ENCODE data around the gene NPRL2.
A peak's percentile ranks its signal among the peaks of the same experiment; 100 is the strongest.

The NPRL2 gene

DNA sequence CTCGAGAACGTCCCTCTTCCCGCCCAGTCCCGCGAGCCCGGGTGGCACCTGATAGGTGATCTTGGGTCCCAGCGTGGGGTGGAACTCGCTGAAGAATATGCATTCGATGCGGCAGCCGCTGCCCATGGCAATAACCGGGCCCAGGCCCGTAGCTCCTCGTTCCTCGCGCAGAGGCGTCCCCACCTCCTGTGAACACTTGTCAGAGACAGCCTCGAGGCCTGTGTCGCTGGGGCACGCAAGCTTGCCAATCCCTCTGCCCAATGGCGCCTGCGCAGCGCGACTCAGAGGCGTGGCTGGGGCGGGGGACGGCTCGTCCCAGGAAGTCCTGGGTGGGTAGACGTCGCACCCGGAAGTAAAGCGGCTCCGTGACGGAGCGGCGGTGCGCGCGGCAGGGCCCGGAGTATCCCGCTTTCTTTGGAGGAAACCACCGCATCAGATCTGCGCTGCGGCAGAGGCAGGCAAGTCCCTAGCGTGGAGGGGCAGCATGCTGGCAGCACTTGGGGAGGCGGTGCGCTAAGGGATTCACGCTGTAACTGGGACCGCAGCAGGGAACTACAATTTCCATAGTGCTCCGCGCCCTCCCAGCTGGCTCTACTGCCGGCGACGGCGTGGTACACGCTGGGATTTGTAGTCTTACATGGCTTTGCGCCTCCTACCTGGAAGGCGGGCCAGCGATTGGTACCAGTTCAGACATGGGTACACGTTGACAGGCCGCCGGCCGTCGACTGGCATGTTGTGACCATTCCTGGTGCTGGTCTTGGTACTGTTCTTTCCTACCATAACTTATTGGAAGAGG is at the start of gene NPRL2, which contains the start of gene CYB561D2:
TSS of gene NPRL2 (minus strand) at position 249 of the 796 bp plus-strand sequence. CDS start at position 126, 123 bp downstream.
TSS of gene CYB561D2 (plus strand) at position 336 of the 796 bp plus-strand sequence. CDS start 572 bp downstream, outside the sequence.
- peak; percentile 99 for DNase-seq (ENCODE audit: low read depth)

DNA sequence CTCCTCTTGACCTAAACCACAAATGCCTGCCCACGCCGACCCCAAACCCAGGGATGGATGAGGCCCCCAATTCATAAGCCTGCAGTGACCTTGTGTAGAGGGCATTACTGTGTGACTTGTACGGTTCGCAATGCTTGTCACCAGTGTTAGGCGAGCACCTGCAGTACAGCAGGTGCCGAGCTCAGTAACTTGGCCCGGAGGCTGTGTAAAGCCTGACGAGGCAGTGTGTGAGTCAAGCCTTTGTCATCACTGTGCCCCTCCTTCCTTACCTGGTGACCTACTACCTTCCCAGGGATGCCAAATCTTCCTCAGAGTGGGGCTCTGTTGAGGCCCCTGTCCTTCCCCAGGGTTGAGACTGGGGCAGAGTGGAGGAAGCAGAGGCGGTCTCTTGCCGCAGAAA is 45.9 kb upstream of the NPRL2 start:
- DNase-seq (ENCODE audit: low read depth), result no peak

DNA sequence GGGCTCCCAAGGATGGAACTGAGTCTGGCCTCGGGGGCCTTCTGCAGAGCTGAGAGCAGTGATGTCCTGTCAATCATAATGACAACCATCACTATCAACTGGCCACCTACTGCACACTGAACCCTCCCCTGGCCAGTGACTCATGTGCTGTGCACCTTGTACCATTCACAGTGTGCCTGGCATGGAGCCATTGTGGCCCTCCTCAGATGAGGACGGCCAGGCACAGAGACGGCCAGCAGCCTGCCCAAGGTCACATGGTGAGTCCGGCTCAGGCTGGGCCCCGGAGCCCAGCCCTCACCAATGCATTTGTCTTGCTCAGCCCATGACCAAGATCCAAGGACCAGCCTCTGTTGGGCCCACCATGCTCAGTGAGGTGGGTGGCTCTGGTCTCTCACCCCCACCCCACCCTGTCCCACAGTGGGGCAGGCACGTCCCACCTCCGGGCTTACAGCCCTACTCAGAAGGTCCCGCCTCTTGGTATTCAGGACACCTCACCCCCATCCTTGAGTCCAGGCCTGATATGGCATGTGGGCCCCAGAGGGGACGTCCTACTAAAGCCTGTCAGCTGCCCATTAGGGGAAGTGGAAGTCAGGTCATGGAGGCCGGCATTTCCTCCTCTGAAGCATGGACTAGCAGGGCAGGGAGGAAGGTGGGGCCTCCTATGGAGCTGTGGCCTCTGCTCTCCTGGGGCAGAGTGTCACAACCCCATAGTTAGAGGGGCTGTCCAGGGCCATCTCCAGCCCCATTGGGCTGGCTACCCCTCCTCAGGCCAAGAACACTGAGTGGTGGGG is 44.7 kb upstream of the NPRL2 start:
- no peak for DNase-seq (ENCODE audit: low read depth)

DNA sequence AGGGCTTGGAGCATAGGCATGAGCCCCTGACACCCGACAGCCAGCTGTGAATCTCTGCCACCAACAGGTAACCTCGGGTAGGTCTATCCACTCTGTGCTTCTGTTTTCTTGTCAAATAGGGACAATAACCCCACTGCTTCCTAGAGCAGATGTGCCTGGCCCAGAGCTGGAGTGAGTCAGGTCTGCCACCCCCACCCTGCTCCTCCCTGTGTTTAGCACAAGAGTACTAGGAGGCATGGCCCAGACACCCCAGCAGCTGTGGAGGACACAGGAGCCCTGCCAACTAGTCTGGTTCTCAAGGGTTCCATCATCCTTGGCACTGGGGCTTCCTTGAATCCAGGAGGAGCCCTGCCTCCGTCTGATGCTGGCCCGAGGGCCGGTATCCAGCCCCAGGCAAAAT is 42.5 kb upstream of the NPRL2 start:
- no peak for DNase-seq (ENCODE audit: low read depth)

DNA sequence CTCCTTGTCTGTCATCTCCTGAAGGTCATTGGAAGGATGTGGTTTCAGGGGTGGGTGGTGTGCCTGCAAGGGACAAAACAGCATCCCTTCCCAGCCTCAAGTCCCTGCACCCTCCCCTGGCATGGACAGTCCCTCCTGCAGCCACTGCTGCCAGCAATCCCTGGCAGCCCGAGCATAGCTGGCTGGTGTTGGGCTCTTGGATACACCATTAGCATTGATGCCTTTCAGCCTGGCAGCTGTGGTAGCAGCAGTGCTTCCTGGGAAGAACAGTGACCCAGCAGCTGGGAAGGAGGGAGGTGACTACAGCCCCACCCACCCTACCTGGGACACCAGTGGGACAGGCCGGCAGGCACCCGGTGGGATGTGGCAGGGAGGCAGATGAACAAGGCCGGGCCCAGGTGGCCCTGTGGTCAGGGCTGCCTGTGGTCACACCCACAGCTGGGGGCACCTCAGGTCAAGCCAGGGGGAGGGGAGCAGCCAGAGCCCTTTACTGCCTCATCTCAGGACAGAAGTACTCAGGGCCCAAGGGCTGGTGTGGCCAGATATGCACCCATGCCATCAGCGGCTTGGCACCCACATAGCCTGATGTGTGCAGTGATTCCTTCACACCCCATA is 41.6 kb upstream of the NPRL2 start:
- no peak for DNase-seq (ENCODE audit: low read depth)

DNA sequence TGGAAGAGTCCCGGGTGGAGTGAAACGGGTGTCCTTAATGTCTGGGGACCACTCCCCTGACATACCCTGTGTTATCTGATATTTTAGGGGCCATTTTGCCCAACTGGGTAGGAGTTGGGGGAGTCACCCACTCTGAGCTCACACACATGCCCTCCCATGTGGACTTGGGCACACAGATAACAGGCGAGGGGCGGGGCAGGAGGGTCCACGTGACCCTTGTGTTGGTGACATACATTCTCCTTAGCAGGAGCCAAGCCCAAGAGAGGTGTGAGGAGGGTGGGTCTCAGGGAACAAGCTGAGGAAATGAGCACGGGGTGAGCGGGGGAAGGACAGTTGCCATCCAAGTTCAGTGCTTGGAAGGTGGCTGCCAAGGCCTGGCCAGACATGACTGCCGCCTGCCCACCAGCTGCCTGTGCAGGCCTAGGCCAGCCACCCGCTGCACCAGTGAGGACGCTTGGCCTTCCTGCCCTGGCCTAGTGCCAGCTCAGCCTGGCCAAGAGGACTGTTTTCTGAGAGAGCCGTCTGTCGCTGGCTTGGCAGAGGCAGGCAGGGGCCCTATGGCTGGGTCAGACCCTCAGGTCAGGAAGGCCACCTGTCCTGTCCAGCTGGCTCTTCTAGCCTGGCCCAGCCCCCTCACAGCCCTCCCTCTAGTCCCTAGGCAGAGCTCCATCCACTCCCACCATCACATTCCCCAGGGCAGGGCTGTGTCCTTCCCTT is 40.1 kb upstream of the NPRL2 start:
- no peak for DNase-seq (ENCODE audit: low read depth)

DNA sequence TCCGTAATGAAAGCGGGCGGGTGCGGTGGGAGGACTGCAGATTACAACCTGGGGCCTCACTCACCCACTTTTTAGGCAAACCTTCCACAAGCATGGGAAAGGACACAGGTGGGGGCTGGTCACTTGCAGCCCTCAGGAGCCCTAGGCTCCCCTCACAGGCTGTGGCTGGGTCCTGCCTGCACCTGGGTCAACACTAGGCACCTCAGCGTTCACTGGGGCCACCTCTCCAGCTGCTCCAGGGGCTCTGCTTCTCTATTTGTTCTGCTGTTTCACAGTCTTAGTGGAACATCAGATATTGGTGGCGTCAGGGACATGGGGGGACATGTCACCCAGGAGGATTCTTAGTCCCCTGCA is 38.8 kb upstream of the NPRL2 start:
- DNase-seq (ENCODE audit: low read depth), result no peak

DNA sequence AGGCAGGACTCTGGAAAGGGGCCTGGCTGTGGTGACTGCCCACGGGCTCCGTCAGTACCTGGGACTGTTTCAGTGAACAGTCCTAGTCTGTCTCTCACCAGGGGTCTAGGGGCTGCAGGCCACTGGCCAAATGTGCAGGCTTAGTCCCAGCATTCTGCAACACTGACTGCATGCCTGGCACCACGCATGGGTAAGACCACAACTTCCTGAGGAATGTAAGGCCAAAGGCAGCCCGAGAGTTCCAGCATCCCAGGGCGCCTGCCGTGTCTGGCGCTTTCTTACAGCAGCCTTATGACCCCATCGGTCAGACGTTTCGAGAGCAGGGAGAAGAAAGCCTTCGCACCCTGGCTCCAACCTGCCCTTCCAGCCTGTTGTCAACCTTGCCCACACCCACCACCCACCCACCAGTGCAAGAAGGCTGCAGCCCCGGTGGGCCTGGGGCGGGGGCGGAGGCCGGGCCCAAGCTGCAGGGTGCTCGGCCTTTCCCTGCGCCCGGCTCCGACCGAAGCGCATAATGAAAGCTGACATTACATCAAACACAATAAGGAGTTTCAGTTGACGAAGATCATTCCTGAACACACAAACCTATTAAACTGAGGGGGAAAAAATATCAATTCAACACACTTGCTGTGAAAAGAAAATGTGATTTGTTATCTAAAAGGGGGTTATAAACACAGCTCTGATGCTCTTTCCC is 38.3 kb upstream of the NPRL2 start:
- no peak for DNase-seq (ENCODE audit: low read depth)

DNA sequence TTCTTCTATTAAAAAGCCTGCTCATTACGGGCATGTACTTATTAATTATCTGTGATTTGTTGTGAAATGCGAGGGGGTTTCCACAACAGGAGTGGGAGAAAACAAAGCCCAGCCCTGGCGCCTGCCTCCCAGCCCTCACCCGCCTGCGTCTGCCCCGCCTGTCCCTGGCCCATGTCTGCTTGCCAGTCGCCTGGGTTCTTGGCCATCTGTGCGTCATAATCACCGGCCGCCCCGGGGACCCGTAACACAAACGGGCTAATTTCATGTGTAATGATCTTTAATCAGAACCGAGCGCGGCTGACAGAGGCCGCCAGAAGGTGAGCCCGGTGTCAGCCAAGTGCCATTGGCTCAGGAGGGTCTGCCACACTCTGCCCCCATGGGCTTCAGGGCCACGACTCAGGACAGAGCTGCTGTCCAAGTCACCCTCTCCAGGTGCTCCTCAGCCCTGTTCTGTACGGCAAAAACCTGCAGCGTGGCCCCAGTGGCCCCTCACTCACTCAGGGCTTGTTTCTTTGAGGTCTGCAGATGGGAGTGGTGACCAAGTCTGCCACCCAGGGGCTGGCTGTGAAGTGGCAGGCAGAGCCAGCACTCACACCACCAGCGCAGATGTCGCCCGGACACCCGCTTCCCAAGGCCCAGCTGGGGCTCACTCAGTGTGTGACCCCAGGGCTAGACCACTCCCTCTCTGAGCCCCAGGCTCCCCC is 37.6 kb upstream of the NPRL2 start:
- DNase-seq (ENCODE audit: low read depth), result no peak

DNA sequence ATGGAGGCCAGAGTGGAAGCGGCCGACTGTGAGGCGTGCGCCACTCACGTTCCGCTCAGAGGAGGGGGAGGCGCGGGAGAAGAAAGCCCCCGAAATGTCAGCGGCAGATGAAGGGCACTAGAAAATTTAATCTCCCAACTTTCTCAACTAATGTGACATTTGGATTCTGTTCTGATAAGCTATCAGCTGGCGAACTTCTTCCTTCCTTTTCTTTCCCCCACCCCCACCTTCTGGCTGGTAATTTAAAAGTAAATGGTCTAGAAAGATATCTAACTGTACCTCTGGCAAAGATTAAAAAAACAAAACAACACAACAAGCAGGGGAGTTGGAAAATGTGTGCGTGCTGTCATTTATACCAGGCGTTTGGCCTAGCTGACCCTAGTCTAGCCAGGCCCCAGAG is 35.2 kb upstream of the NPRL2 start:
- DNase-seq (ENCODE audit: low read depth), result no peak

DNA sequence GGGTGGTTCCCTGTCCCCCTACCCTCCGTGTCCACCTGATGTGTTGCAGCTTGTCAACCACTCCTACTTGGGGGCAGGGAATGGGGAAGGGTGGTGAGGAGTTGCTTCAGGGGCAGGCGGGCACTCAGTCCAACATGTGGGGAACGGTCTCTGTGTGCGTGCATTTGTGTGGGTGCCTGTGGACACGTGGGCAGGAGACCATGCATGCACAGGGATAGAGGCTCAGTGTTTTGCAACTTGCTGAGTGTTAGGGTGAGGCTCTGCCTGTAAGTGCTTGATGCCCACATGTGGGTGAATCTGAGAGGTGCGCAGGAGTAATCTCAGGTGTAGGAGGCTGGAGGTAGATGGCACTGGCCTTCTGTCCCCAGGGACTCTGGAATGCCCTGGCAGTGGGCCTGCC is 33.2 kb upstream of the NPRL2 start:
- DNase-seq (ENCODE audit: low read depth), result no peak

DNA sequence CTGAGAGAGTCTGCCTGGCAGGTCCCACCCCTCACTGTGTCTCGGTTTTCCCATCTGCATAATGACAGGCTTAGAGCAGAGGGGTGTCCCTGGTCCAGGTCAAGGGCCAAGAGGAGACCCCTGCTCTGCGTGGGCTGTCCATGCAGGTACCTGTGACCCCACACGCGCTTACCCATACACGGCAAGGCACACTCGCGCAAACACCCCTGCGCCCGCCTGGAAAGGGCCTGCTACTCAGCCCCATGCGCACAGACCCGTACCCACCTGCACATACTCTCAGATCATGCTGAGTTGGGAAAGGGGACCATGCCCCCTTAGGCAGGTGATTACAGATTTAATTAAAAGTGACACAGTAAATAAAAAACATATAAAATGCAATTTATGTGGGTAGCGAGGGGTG is 32.1 kb upstream of the NPRL2 start:
- no peak for DNase-seq (ENCODE audit: low read depth)

DNA sequence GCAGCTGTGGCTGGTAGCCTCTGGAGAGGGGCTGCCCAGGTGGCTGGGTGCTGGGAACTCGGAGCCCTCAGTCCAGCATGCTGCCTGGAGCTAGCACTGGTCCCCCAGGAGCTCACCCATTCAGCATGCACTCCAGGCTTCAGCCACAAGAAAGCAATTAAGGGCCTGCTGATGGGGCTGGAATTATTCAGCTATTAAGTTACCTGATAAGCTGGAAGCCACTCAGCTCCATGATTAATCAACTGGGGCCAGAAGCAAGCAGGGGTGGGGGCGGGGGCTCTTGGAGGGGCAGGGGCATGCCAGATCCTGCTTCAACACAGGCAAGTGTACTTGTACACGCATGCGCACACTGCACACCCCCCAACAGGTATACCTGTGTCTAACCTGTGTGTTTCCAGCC is 30.8 kb upstream of the NPRL2 start:
- no peak for DNase-seq (ENCODE audit: low read depth)

DNA sequence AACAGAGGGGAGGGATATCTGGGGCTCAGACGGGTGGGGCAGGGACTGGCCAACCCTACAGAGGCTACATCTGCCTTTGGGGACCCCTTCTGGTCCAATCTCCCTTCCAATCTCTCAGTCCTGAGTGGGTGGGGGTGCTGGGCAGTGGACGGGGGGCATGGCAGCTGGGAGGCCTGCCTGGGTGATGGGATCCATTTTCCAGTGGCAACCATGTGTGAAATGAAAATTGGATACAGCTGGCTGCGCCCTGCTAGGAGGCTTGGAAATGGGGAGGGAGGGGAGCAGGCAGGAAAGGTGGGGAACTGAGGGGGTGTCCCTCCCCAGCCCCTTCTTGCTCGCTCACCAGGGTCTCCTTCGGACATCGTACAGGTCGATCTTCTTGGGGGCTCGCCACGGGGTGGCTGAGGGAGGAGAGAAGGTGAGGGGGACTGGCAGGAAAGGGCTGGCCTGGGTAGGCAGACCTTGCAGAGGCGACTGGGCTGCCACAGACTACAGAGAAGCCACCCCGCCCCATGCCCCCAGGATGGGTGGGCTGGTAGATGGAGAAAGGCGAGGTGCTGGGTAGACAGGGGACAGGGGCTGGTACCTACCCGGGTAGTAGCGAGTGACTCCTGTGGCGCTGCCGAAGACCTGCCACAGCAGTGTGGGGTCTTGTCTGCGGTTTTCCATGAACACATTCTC is 30.0 kb upstream of the NPRL2 start:
- no peak for DNase-seq (ENCODE audit: low read depth)

DNA sequence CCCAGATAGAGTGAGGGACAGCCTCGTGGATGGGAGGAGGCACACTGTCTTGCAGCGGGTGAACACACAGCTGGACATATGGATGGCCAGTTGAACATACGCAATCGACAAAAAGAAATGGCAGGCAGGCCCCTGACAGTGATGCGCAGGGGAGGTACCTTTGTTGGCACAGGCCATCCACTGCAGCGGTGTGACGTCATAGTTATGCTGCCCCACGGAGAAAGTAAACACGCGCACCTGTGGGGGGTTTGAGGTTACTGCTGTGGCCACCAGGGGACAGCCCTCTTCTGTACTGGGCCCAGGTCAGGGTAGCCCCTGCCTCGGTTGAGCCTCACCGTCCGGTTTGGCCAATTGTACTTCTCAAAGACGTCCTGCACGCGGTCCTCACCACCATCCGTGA is 28.2 kb upstream of the NPRL2 start:
- DNase-seq (ENCODE audit: low read depth), result no peak

DNA sequence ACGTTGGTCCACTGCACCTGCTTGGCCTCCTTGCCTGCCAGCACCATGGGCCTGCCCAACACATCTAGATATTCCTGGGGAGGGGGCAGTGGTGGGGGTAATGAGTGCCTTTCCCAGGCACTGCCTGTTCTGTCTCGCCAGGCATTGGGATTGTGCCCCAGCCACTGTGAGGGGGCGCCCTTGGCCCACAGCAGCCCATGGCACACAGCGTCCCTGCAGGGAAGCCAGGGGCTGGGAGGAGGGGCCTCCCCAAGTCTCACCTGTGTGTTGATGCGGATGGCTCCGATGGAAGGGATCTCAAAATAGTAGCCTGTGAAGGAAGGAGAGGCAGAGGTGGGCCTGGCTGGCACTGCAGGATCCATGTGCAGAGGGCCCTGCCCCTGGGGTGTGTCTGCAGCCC is 27.4 kb upstream of the NPRL2 start:
- DNase-seq (ENCODE audit: low read depth), result no peak

DNA sequence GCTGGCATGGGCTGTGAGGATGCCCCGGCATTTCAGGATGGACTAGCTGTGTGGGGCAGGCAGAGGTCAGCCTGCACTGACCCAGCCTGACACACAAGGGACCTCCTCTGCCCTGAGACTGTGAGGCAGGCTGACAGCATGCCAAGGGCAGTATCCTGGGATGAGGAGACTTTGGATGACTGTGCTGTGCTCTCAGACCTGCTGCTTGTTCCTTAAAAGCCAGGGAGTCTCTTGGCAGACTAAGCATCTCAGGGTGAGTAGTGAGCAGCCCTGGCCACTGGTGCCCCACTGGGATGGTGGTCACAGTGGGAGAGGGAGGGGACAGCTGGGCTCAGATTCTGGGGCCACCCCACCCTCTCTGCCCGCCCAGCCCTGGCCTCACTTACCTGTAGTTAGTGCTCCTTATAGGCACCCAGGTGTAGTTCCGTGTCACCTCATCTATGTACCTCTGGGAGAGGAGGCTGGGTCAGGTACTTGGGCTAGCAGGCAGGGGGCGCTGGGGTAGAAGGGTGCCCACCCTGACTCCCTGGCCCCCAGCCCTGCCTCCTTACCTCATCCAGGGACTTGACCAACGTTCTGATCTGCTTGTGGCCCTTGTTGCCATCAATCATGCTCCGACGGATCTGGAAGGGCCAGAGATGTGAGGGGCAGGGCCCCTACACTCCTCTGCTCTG is 24.8 kb upstream of the NPRL2 start:
- DNase-seq (ENCODE audit: low read depth), result no peak

DNA sequence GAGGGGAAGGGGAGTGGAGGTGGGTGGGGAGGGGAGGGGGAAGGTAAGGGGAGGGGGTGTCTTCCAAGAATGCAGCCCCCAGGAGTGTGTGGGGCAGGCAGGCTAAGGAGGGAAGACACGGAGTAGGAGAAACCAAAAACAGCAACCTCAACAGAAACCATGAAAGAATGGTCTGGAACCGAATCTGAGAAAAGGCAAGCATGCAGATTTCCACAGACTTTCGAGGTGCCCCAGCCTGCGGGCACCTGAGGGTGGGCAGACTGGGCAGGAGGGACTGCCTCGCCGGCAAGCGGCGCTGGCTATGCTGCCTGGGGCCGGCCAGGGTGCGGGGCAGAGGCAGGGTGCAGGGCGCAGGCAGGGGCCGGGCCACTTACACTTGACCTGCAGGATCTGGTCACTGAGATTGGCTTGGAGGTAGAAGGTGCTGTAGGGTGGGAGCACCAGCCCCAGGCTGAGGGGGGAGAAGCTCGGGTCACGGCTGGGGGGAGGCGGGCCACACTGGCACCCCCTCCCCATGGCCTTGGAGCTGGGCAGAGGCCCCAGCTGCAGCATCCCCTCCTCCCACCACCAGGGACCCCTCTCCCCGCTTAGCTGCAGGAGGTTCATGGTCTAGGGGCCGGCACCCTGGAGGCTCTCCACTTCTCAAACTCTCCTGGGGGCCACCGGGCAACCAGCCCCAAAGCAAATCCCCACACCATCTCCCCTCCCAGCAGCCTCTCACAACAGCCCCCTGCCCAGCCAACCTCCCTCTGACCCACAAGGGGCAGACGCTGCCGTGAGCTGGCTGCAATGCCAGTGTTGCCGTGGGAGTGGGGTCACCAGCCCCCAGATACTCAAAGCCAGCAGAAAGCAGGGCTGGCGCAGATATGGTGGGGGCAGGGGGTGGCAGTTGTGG is 24.0 kb upstream of the NPRL2 start:
- DNase-seq (ENCODE audit: low read depth), result no peak
